Mesodermal cell (in vitro differentiated cells): ENCODE measurements around the gene KANK2.
"Not testable (repeated sequence)": the region's sequence is repeated elsewhere in the genome, so short reads cannot be mapped to it uniquely, and the experiment has no call there.

ENCODE experiments used
- H3K27ac ChIP-seq: 2 replicates; pipeline ENCODE4 v1.7.0; 2013; ENCODE audit warnings: mild to moderate bottlenecking, low read depth, low read length, moderate library complexity; ENCODE audit not compliant: severe bottlenecking
- H3K36me3 ChIP-seq: 2 replicates; pipeline ENCODE4 v1.7.1; 2013; ENCODE audit warnings: mild to moderate bottlenecking, low read length, moderate library complexity; ENCODE audit not compliant: control insufficient read depth, insufficient read depth
- H3K4me1 ChIP-seq: one replicate; pipeline ENCODE4 v1.7.1; 2013; ENCODE audit warnings: mild to moderate bottlenecking, low read length; ENCODE audit not compliant: insufficient read depth, control insufficient read depth, poor library complexity, severe bottlenecking
- H3K4me3 ChIP-seq: 2 replicates; pipeline ENCODE4 v1.7.0; 2013; ENCODE audit warnings: low read length, control low read depth, mild to moderate bottlenecking; ENCODE audit not compliant: insufficient read depth, poor library complexity, severe bottlenecking; ENCODE audit errors: extremely low read depth
- H3K9me3 ChIP-seq: 2 replicates; pipeline ENCODE4 v1.7.1; 2013; ENCODE audit warnings: mild to moderate bottlenecking, low read length, moderate library complexity; ENCODE audit not compliant: control insufficient read depth
- WGBS, 2 experiments: methylation state at CpG; one replicate each; pipeline ENCODE4 v1.1.5; 2013; ENCODE audit warnings: missing lambda C conversion rate in 2 of 2; ENCODE audit not compliant: insufficient coverage in 2 of 2; 5-methylcytosine and 5-hydroxymethylcytosine counted together

Gene KANK2

DNA sequence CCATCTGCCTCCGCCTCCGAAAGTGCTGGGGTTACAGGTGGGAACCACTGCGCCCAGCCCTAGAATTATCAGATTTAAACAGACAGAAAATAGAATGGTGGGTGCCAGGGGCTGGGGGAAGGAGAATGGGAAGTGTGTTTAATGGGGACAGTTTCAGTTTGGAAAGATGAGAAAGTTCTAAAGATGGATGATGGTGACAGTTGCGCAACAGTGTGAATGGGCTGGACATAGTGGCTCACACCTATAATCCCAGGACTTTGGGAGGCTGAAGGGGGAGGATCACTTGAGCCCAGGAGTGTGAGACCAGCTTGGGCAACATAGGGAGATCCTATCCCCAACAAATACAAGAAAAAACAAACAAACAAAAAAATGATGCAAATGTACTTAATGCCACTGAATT lies 15.9 kb downstream of the KANK2 start:
- Histone ChIP-seq H3K4me1 (no peaks in the 10 kb centered on the region), H3K9me3 (peaks cover 7% of the 10 kb centered on the region), H3K4me3 (no peak overlapping the region), H3K36me3 (peaks cover 67% of the 10 kb centered on the region), H3K27ac (no peak overlapping the region)
- WGBS, 2 experiments = 89 to 95% methylated on average over 4 of the region's 4 CpGs

DNA sequence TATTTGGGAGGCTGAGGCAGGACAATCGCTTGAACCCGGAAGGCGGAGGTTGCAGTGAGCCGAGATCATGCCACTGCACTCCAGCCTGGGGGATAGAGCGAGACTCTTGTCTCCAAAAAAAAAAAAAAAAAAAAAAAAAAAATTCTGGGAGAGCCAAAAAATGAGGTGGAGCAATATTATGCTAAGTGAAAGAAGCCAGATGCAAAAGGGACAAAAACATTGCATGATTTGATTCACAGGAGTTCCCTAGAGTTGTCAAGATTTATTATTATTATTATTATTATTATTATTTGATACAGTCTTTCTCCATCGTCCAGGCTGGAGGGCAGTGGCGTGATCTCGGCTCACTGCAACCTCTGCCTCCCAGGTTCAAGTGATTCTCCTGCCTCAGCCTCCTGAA lies 16.4 kb downstream of the KANK2 start:
- H3K27ac ChIP-seq, H3K4me3 ChIP-seq, H3K9me3 ChIP-seq, H3K4me1 ChIP-seq: not testable (repeated sequence)
- 84% methylated on average over 7 of the region's 8 CpGs; no CpG with 5 or more reads in 1 of the 2 experiments for WGBS, 2 experiments
- peaks cover 72% of the 10 kb centered on the region for H3K36me3 ChIP-seq

- no peak overlapping the region for H3K27ac ChIP-seq
Observed at GRCh38 chr19:11180346-11180745, 17.0 kb downstream of the KANK2 start.

DNA sequence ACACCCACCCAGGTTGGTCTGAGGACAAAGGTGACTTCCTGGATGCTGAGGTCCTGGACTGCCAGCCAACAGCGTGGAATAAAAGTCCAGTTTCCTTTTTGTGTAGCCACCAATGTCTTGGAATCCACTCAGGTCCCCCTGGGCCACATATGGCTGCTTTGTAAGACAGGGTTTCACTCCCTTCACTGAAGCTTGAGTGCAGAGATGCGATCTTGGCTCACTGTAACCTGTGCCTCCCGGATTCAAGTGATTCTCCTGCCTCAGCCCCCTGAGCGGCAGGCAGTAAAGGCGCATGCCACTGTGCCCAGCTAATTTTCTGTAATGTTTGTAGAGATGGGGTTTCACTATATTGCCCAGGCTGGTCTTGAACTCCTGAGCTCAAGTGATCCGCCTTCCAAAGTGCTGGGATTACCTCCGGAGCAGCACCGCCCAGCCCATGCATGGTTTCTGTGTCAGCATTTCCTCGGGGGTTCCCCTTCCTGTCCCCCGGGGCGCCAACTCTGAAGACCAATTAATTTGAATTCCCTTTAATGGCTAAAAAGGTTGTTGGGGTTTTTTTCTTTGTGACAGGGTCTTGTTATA lies 17.5 kb downstream of the KANK2 start:
- Histone ChIP-seq H3K4me3 (no peak overlapping the region), H3K36me3 (peaks cover 74% of the 10 kb centered on the region), H3K4me1 (no peaks in the 10 kb centered on the region), H3K27ac (no peak overlapping the region), H3K9me3 (peaks cover 7% of the 10 kb centered on the region)
- WGBS, 2 experiments = 94 to 98% methylated on average over 9 to 11 of the region's 11 CpGs

More at GRCh38 chr19:11180346-11180745, 17.0 kb downstream of the KANK2 start:
- H3K4me1 ChIP-seq = no peaks in the 10 kb centered on the region
- peaks cover 7% of the 10 kb centered on the region for H3K9me3 ChIP-seq
- H3K4me3 ChIP-seq = no peak overlapping the region
- H3K36me3 ChIP-seq = peaks cover 74% of the 10 kb centered on the region
- 86 to 95% methylated on average over 8 of the region's 8 CpGs for WGBS, 2 experiments

- peaks cover 74% of the 10 kb centered on the region for H3K36me3 ChIP-seq
- H3K27ac ChIP-seq, H3K9me3 ChIP-seq, H3K4me3 ChIP-seq, H3K4me1 ChIP-seq: not testable (repeated sequence)
- 96 to 97% methylated on average over 8 to 9 of the region's 9 CpGs for WGBS, 2 experiments
Observed at GRCh38 chr19:11179145-11179465, 18.2 kb downstream of the KANK2 start.

DNA sequence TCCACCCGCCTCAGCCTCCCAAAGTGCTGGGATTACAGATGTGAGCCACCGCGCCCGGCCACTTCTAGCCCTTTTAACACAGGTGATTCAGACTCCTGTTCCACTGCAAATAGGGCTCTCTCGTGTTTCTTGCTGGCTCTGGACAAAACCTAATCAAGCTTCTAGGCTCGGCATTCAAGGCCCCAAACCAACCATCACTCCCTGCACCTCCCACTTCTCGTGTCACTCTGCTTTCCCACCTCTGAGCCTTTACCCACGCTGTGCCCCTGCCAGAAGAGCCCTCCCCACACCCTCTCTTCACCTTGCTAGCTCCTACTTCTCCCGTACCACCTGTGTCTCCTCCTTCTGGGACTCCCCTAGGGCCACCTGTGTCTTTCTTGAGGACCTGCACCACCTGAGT lies 19.8 kb downstream of the KANK2 start:
- peaks cover 78% of the 10 kb centered on the region for H3K36me3 ChIP-seq
- no peak overlapping the region for H3K4me3 ChIP-seq
- 93 to 98% methylated on average over 8 to 9 of the region's 9 CpGs for WGBS, 2 experiments
- H3K9me3 ChIP-seq = no peaks in the 10 kb centered on the region
- H3K4me1 ChIP-seq = no peaks in the 10 kb centered on the region
- no peak overlapping the region for H3K27ac ChIP-seq

DNA sequence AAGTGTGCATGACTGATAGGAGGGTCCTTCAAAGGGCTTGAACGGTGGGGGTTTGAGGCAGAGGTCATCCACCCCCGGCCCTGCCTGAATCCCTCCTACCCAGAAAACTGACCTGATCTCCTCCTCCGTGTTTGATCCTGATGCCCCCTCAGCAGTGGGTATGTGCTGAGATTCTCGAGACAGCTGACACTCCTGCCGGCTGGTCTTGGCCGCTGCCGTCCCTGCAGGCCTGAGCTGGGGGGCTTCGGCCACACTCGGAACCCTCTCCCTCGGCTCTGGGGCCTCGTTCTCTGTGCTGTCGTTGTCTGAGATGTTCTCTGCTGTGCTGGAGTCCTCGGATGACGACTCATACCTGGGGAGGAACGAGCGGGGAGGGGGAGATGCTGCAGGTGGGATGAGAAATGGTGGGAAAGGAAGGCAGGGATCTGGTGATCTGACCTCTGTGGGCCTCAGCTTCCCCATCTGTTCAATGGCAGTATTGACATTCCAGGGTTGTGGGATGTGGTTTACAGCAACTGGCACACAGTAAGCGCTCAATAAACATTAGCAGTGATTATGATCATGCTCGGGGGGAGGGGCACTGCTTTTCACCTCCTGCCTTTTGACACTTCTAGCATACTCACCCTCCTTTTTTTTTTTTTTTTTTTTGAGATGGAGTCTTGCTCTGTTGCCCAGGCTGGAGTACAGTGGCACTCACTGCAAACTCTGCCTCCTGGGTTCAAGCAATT lies 20.7 kb downstream of the KANK2 start:
- H3K4me3 ChIP-seq = no peak overlapping the region
- WGBS, 2 experiments = 96 to 97% methylated on average over 13 to 16 of the region's 18 CpGs
- no peaks in the 10 kb centered on the region for H3K4me1 ChIP-seq
- peaks cover 77% of the 10 kb centered on the region for H3K36me3 ChIP-seq
- H3K27ac ChIP-seq = no peak overlapping the region
- H3K9me3 ChIP-seq = no peaks in the 10 kb centered on the region

- 86 to 89% methylated on average over 6 to 7 of the region's 7 CpGs for WGBS, 2 experiments
- H3K36me3 ChIP-seq = peaks cover 83% of the 10 kb centered on the region
Observed at GRCh38 chr19:11175920-11176319, 21.4 kb downstream of the KANK2 start.

DNA sequence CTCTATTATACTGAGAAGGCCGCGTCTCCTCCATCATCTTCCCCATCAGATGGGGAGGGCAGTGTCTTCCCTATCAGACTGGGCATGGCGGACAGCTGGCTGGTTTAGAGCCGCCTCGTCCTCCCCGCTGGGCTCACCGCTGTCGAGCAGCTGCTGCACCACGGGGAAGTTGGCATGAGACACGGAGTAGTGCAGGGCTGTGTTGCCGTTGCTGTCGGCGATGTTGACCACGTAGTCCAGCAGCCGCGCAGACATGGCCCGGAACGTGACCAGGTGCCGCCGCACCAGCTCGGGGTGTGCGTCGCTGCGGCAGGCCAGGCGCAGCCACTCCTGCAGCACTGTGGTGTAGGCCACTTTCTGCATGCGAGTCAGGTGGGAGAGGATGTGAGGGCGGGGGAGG lies 23.0 kb downstream of the KANK2 start:
- Histone ChIP-seq H3K4me3 (no peak overlapping the region), H3K27ac (no peak overlapping the region), H3K36me3 (peaks cover 84% of the 10 kb centered on the region), H3K9me3 (no peaks in the 10 kb centered on the region), H3K4me1 (no peaks in the 10 kb centered on the region)
- WGBS, 2 experiments = 98 to 99% methylated on average over 23 to 25 of the region's 27 CpGs

More at GRCh38 chr19:11175920-11176319, 21.4 kb downstream of the KANK2 start:
- Histone ChIP-seq H3K9me3 (no peaks in the 10 kb centered on the region), H3K27ac (no peak overlapping the region), H3K4me3 (no peak overlapping the region), H3K4me1 (no peaks in the 10 kb centered on the region)

- peaks cover 83% of the 10 kb centered on the region for H3K36me3 ChIP-seq
- WGBS, 2 experiments = 98 to 100% methylated on average over 5 to 7 of the region's 8 CpGs
Observed at GRCh38 chr19:11173516-11174155, 23.7 kb downstream of the KANK2 start.

DNA sequence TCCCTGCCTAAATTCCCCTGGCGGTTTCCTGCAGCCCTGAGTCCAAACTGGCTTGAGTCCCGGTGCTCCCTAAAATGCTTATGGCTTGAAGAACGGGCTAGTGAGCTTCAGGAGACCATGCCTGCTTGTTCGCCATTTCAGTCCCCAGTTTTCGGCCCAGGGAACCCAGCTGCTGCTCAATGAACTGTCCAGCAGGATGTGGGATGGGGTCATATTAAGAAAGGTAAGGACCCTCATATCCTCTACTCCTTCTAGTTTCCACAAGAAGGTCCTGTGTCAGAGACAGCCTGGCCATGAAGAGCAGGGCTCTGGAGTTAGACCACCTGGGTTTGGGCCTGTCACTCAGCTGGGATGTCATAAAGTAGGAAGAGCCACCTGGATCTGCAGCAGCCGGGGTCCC lies 24.8 kb downstream of the KANK2 start:
- Histone ChIP-seq H3K27ac (no peak overlapping the region), H3K4me1 (no peaks in the 10 kb centered on the region), H3K4me3 (no peak overlapping the region), H3K9me3 (no peaks in the 10 kb centered on the region), H3K36me3 (peaks cover 80% of the 10 kb centered on the region)
- WGBS, 2 experiments = 95 to 100% methylated on average over 6 of the region's 6 CpGs

More at GRCh38 chr19:11173516-11174155, 23.7 kb downstream of the KANK2 start:
- Histone ChIP-seq H3K27ac (no peak overlapping the region), H3K4me1 (no peaks in the 10 kb centered on the region), H3K9me3 (no peaks in the 10 kb centered on the region), H3K4me3 (no peak overlapping the region)
